GM12878 (cell line): Measurements from ENCODE around the gene THAP3. TPM values are rescaled to one million over a fixed set of nuclear protein-coding genes. Genes with fewer than 3 reads are reported as not detected.

Experiments
- BCL3 ChIP-seq: IDR thresholded peaks from 2 replicates; pipeline ENCODE4 v1.6.1; 2011; ENCODE audit warnings: borderline replicate concordance, low read depth, mild to moderate bottlenecking, moderate library complexity, low read length; ENCODE audit not compliant: insufficient read depth, poor library complexity, severe bottlenecking
- HDGF ChIP-seq: fragments of 450-650 bp; IDR thresholded peaks from 2 replicates; pipeline ENCODE4 v1.6.1; 2016; ENCODE audit warnings: antibody characterized with exemption
- KAT2A ChIP-seq: conservative IDR thresholded peaks from 2 replicates; pipeline ENCODE4 v1.6.1; 2011; ENCODE audit warnings: low read depth, low read length; ENCODE audit not compliant: control insufficient read depth
- MXI1 ChIP-seq: fragments of 150-350 bp; IDR thresholded peaks from 2 replicates; pipeline ENCODE4 v1.6.1; 2011; ENCODE audit warnings: low read depth, mild to moderate bottlenecking, inconsistent platforms, low read length, improper control_type of control experiment
- USF1 ChIP-seq: IDR thresholded peaks from 2 replicates; pipeline ENCODE4 v1.6.1; 2011; ENCODE audit warnings: borderline replicate concordance, low read depth, mild to moderate bottlenecking, moderate library complexity, mixed read lengths, low read length; ENCODE audit not compliant: insufficient read depth; ENCODE audit errors: extremely low read length
- polyA plus RNA-seq, 11 experiments: library from polyadenylated mRNA; depleted of rRNA in 4 of 11; unstranded in 6 of 11; stranded (reverse) in 5 of 11; fragments of >200 nt; fragmentation: Nextera tagmentation in 4 of 11; fragmentation: Illumina TruSeq in 1 of 11; extraction: Ambion mirVana in 4 of 11; extraction: Trizol in 1 of 11; gene quantifications; 1 replicate in 1 of 11; 2 replicates in 10 of 11; pipeline versions ENCODE4 v1.2.1 to v1.2.3, GENCODE V29; 2011 to 2016; ENCODE audit warnings: inconsistent platforms in 2 of 11, missing spikeins in 2 of 11, low read depth in 1 of 11
- total RNA-seq, 4 experiments: library from RNA; depleted of rRNA in 3 of 4; stranded (reverse); fragments of >200 nt in 3 of 4; fragmentation: Illumina TruSeq in 1 of 4; extraction: Trizol in 1 of 4; gene quantifications; 2 replicates each; pipeline versions ENCODE4 v1.2.1 to v1.2.3, GENCODE V29; 2013 to 2021
- TF ChIP-seq, protein P1 (sequence below): fragments of 450-650 bp; formaldehyde crosslinking; IDR thresholded peaks from 2 replicates; pipeline ENCODE4 v1.4.0; 2020; ENCODE audit warnings: mild to moderate bottlenecking, moderate library complexity

The THAP3 gene
- total and polyA plus RNA-seq, 10 of the 15 experiments (the other 5 are each of a cell fraction or from before 2014, with no cell fraction given), result 1.5 to 19.5 (median 11.9) TPM

GRCh38 chr1:6668503-6668902 lies 43.8 kb downstream of the THAP3 start (continued):
- TF ChIP-seq, protein P1, sequence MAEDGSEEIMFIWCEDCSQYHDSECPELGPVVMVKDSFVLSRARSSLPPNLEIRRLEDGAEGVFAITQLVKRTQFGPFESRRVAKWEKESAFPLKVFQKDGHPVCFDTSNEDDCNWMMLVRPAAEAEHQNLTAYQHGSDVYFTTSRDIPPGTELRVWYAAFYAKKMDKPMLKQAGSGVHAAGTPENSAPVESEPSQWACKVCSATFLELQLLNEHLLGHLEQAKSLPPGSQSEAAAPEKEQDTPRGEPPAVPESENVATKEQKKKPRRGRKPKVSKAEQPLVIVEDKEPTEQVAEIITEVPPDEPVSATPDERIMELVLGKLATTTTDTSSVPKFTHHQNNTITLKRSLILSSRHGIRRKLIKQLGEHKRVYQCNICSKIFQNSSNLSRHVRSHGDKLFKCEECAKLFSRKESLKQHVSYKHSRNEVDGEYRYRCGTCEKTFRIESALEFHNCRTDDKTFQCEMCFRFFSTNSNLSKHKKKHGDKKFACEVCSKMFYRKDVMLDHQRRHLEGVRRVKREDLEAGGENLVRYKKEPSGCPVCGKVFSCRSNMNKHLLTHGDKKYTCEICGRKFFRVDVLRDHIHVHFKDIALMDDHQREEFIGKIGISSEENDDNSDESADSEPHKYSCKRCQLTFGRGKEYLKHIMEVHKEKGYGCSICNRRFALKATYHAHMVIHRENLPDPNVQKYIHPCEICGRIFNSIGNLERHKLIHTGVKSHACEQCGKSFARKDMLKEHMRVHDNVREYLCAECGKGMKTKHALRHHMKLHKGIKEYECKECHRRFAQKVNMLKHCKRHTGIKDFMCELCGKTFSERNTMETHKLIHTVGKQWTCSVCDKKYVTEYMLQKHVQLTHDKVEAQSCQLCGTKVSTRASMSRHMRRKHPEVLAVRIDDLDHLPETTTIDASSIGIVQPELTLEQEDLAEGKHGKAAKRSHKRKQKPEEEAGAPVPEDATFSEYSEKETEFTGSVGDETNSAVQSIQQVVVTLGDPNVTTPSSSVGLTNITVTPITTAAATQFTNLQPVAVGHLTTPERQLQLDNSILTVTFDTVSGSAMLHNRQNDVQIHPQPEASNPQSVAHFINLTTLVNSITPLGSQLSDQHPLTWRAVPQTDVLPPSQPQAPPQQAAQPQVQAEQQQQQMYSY, result no peak
- TF ChIP-seq BCL3 (no peak), MXI1 (no peak), USF1 (no peak), KAT2A (no peak), HDGF (no peak)
